Inferior parietal cortex (tissue), 1 donor: ENCODE measurements around the gene CDH20.

Source experiments
- DNase-seq: peaks from one replicate; pipeline ENCODE4 v3.0.0-alpha.2; 2016; ENCODE audit errors: extremely low spot score

Gene CDH20

GRCh38 chr18:61333271-61333745, at the start of gene CDH20:
CDH20 (plus strand) TSS chr18:61333430.
- no peak for DNase-seq

GRCh38 chr18:61284039-61284438, 49.2 kb upstream of the CDH20 start:
- DNase-seq: no peak

GRCh38 chr18:61285777-61286176, 47.5 kb upstream of the CDH20 start:
- no peak for DNase-seq

GRCh38 chr18:61286867-61287266, 46.4 kb upstream of the CDH20 start:
- no peak for DNase-seq

- DNase-seq: no peak
Measured at GRCh38 chr18:61290616-61291015, 42.6 kb upstream of the CDH20 start.

- no peak for DNase-seq
Measured at GRCh38 chr18:61292280-61293035, 40.8 kb upstream of the CDH20 start.

- no peak for DNase-seq
Measured at GRCh38 chr18:61295153-61295552, 38.1 kb upstream of the CDH20 start.

- no peak for DNase-seq
Measured at GRCh38 chr18:61308004-61308403, 25.2 kb upstream of the CDH20 start.

- DNase-seq: peak; percentile 50
Measured at GRCh38 chr18:61308795-61309393, 24.3 kb upstream of the CDH20 start.

- peak; percentile 87 for DNase-seq
Measured at GRCh38 chr18:61322265-61322873, 10.9 kb upstream of the CDH20 start.

GRCh38 chr18:61323951-61324350, 9.3 kb upstream of the CDH20 start:
- DNase-seq: no peak

GRCh38 chr18:61326407-61326806, 6.8 kb upstream of the CDH20 start:
- no peak for DNase-seq

- no peak for DNase-seq
Measured at GRCh38 chr18:61329398-61329797, 3.8 kb upstream of the CDH20 start.

- no peak for DNase-seq
Measured at GRCh38 chr18:61331051-61331450, 2.2 kb upstream of the CDH20 start.

GRCh38 chr18:61333746-61334490, 688 bp downstream of the CDH20 start:
- DNase-seq: peak; percentile 48

GRCh38 chr18:61334491-61334850, 1.2 kb downstream of the CDH20 start:
- peak; percentile 73 for DNase-seq

- DNase-seq: peak; percentile 63
Measured at GRCh38 chr18:61334951-61335683, 1.9 kb downstream of the CDH20 start.

- DNase-seq: peak; percentile 70
Measured at GRCh38 chr18:61335684-61336555, 2.7 kb downstream of the CDH20 start.

GRCh38 chr18:61336766-61337165, 3.5 kb downstream of the CDH20 start:
- peak; percentile 88 for DNase-seq

GRCh38 chr18:61337527-61337926, 4.3 kb downstream of the CDH20 start:
- DNase-seq: peak; percentile 31

- peak; percentile 29 for DNase-seq
Measured at GRCh38 chr18:61340148-61340547, 6.9 kb downstream of the CDH20 start.
